WTC11 (cell line): Measurements from ENCODE around the gene NDRG3. TPM values are rescaled to one million over a fixed set of nuclear protein-coding genes. Genes with fewer than 3 reads are reported as not detected.
"Not testable (repeated sequence)": the region's sequence is repeated elsewhere in the genome, so short reads cannot be mapped to it uniquely, and the experiment has no call there.

ENCODE experiments used
- ATAC-seq: fragments of 200-7000 bp; cut with Tn5 transposase; 2 replicates; pipeline ENCODE4 v1.10.0; 2021; ENCODE audit warnings: mild to moderate bottlenecking, moderate library complexity
- CTCF ChIA-PET: fragments of 300-600 bp; sonication (Branson Sonifier 250); formaldehyde crosslinking; loops from one replicate; lab custom pipeline; 2021; ENCODE audit warnings: antibody characterized with exemption; lab: Charles Lee
- POLR2A ChIA-PET: fragments of 350-600 bp; sonication (Branson Sonifier 250); formaldehyde crosslinking; loops from one replicate; lab custom pipeline; 2021; ENCODE audit warnings: antibody characterized with exemption; lab: Charles Lee
- DNase-seq: peaks from one replicate; pipeline ENCODE4 v3.0.0; 2021; ENCODE audit warnings: low spot score
- H3K27ac Mint-ChIP-seq: 2 replicates; pipeline ENCODE4 v1.8.0; 2021; ENCODE audit warnings: mixed read lengths
- H3K27me3 Mint-ChIP-seq: 2 replicates; pipeline ENCODE4 v1.8.0; 2021; ENCODE audit warnings: low read depth, mild to moderate bottlenecking, moderate library complexity, mixed read lengths
- H3K36me3 Mint-ChIP-seq: 2 replicates; pipeline ENCODE4 v1.8.0; 2021; ENCODE audit warnings: mixed read lengths
- H3K4me1 Mint-ChIP-seq: 2 replicates; pipeline ENCODE4 v1.8.0; 2022; ENCODE audit warnings: mixed read lengths
- H3K4me3 Mint-ChIP-seq: 2 replicates; pipeline ENCODE4 v1.8.0; 2021; ENCODE audit warnings: mild to moderate bottlenecking, moderate library complexity, mixed read lengths
- H3K9me3 Mint-ChIP-seq: 2 replicates; pipeline ENCODE4 v1.8.0; 2021; ENCODE audit warnings: mixed read lengths
- ELF4 ChIP-seq: sonication (generic); formaldehyde crosslinking; IDR thresholded peaks from 2 replicates; pipeline ENCODE4 v1.8.1; 2022; ENCODE audit warnings: low read depth, mild to moderate bottlenecking, moderate library complexity, missing genetic modification reagents
- KAT7 ChIP-seq: sonication (generic); formaldehyde crosslinking; IDR thresholded peaks from 2 replicates; pipeline ENCODE4 v1.8.1; 2023; ENCODE audit warnings: missing genetic modification reagents, mild to moderate bottlenecking, borderline replicate concordance
- NFE2L1 ChIP-seq: sonication (generic); formaldehyde crosslinking; IDR thresholded peaks from 2 replicates; pipeline ENCODE4 v1.8.1; 2023; ENCODE audit warnings: missing genetic modification reagents
- RELA ChIP-seq: sonication (generic); formaldehyde crosslinking; IDR thresholded peaks from 2 replicates; pipeline ENCODE4 v1.8.1; 2022; ENCODE audit warnings: missing genetic modification reagents, mild to moderate bottlenecking, borderline replicate concordance
- ZNF232 ChIP-seq: sonication (generic); formaldehyde crosslinking; IDR thresholded peaks from 2 replicates; pipeline ENCODE4 v1.8.0; 2022; ENCODE audit warnings: mild to moderate bottlenecking, missing genetic modification reagents
- ZNF263 ChIP-seq: sonication (generic); formaldehyde crosslinking; IDR thresholded peaks from 2 replicates; pipeline ENCODE4 v1.8.1; 2022; ENCODE audit warnings: low read depth, mild to moderate bottlenecking, moderate library complexity, missing genetic modification reagents
- ZNF423 ChIP-seq: fragments of 250-450 bp; sonication (Bioruptor Pico); IDR thresholded peaks from 2 replicates; pipeline ENCODE4 v2.1.2; 2022; ENCODE audit warnings: mild to moderate bottlenecking, moderate library complexity
- total RNA-seq: library from RNA; stranded (reverse); gene quantifications from 3 replicates; pipeline ENCODE4 v1.2.3, GENCODE V29; 2021
- TF ChIP-seq, protein P1 (sequence below): sonication (generic); formaldehyde crosslinking; IDR thresholded peaks from 2 replicates; pipeline ENCODE4 v1.8.1; 2022; ENCODE audit warnings: low read depth, missing genetic modification reagents, borderline replicate concordance
- TF ChIP-seq, protein P2 (sequence below): sonication (generic); formaldehyde crosslinking; IDR thresholded peaks from 2 replicates; pipeline ENCODE4 v1.8.1; 2023; ENCODE audit warnings: mild to moderate bottlenecking, missing genetic modification reagents
- TF ChIP-seq, protein P3 (sequence below): sonication (generic); formaldehyde crosslinking; IDR thresholded peaks from 2 replicates; pipeline ENCODE4 v1.8.1; 2023; ENCODE audit warnings: mild to moderate bottlenecking, missing genetic modification reagents, borderline replicate concordance
- TF ChIP-seq, protein P4 (sequence below): fragments of 250-450 bp; sonication (Bioruptor Pico); IDR thresholded peaks from 2 replicates; pipeline ENCODE4 v1.8.0; 2021; ENCODE audit warnings: mild to moderate bottlenecking
- TF ChIP-seq, protein P5 (sequence below): sonication (generic); formaldehyde crosslinking; IDR thresholded peaks from 2 replicates; pipeline ENCODE4 v1.8.1; 2022; ENCODE audit warnings: mild to moderate bottlenecking, missing genetic modification reagents, moderate library complexity, borderline replicate concordance
- TF ChIP-seq, protein P6 (sequence below): sonication (generic); formaldehyde crosslinking; IDR thresholded peaks from 2 replicates; pipeline ENCODE4 v1.8.1; 2023; ENCODE audit warnings: mild to moderate bottlenecking, missing genetic modification reagents
- TF ChIP-seq, protein P7 (sequence below): fragments of 250-450 bp; sonication (Bioruptor Pico); IDR thresholded peaks from 2 replicates; pipeline ENCODE4 v1.9.0; 2021; ENCODE audit warnings: mild to moderate bottlenecking, borderline replicate concordance

NDRG3 gene
- total RNA-seq, 1 experiment from 2014 or later = 27.0 TPM

DNA sequence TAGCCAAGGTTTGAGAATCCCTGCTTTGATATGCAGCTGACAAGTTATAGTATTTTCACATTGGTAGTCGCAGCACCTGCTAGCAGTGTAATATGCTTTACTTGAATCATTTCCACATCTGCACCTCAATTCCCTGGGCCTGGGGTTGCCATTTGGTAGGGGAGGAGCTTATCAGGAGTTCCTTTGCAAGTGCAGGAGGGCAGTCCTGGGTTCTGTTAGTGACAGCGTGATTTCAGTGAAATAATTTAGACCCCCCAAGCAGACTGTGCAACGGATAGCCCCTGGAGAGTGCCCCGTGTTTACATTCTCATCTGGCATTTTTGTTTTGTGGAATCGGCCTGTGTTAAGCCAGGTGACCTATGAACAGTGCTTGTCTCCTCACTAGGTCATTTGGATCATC, 134.3 kb downstream of the NDRG3 start (continued):
- TF ChIP-seq ZNF263 (CRISPR knock-in tag) (no peak), KAT7 (CRISPR knock-in tag) (no peak), ZNF423 (no peak), ZNF232 (no peak), ELF4 (CRISPR knock-in tag) (no peak), NFE2L1 (CRISPR knock-in tag) (no peak), RELA (no peak)
- TF ChIP-seq, protein P1, sequence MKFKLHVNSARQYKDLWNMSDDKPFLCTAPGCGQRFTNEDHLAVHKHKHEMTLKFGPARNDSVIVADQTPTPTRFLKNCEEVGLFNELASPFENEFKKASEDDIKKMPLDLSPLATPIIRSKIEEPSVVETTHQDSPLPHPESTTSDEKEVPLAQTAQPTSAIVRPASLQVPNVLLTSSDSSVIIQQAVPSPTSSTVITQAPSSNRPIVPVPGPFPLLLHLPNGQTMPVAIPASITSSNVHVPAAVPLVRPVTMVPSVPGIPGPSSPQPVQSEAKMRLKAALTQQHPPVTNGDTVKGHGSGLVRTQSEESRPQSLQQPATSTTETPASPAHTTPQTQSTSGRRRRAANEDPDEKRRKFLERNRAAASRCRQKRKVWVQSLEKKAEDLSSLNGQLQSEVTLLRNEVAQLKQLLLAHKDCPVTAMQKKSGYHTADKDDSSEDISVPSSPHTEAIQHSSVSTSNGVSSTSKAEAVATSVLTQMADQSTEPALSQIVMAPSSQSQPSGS (CRISPR knock-in tag) = no peak
- TF ChIP-seq, protein P2, sequence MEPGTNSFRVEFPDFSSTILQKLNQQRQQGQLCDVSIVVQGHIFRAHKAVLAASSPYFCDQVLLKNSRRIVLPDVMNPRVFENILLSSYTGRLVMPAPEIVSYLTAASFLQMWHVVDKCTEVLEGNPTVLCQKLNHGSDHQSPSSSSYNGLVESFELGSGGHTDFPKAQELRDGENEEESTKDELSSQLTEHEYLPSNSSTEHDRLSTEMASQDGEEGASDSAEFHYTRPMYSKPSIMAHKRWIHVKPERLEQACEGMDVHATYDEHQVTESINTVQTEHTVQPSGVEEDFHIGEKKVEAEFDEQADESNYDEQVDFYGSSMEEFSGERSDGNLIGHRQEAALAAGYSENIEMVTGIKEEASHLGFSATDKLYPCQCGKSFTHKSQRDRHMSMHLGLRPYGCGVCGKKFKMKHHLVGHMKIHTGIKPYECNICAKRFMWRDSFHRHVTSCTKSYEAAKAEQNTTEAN (CRISPR knock-in tag) = no peak
- TF ChIP-seq, protein P3, sequence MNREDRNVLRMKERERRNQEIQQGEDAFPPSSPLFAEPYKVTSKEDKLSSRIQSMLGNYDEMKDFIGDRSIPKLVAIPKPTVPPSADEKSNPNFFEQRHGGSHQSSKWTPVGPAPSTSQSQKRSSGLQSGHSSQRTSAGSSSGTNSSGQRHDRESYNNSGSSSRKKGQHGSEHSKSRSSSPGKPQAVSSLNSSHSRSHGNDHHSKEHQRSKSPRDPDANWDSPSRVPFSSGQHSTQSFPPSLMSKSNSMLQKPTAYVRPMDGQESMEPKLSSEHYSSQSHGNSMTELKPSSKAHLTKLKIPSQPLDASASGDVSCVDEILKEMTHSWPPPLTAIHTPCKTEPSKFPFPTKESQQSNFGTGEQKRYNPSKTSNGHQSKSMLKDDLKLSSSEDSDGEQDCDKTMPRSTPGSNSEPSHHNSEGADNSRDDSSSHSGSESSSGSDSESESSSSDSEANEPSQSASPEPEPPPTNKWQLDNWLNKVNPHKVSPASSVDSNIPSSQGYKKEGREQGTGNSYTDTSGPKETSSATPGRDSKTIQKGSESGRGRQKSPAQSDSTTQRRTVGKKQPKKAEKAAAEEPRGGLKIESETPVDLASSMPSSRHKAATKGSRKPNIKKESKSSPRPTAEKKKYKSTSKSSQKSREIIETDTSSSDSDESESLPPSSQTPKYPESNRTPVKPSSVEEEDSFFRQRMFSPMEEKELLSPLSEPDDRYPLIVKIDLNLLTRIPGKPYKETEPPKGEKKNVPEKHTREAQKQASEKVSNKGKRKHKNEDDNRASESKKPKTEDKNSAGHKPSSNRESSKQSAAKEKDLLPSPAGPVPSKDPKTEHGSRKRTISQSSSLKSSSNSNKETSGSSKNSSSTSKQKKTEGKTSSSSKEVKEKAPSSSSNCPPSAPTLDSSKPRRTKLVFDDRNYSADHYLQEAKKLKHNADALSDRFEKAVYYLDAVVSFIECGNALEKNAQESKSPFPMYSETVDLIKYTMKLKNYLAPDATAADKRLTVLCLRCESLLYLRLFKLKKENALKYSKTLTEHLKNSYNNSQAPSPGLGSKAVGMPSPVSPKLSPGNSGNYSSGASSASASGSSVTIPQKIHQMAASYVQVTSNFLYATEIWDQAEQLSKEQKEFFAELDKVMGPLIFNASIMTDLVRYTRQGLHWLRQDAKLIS (CRISPR knock-in tag) = no peak
- TF ChIP-seq, protein P4, sequence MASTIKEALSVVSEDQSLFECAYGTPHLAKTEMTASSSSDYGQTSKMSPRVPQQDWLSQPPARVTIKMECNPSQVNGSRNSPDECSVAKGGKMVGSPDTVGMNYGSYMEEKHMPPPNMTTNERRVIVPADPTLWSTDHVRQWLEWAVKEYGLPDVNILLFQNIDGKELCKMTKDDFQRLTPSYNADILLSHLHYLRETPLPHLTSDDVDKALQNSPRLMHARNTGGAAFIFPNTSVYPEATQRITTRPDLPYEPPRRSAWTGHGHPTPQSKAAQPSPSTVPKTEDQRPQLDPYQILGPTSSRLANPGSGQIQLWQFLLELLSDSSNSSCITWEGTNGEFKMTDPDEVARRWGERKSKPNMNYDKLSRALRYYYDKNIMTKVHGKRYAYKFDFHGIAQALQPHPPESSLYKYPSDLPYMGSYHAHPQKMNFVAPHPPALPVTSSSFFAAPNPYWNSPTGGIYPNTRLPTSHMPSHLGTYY (CRISPR knock-in tag) = no peak
- TF ChIP-seq, protein P5, sequence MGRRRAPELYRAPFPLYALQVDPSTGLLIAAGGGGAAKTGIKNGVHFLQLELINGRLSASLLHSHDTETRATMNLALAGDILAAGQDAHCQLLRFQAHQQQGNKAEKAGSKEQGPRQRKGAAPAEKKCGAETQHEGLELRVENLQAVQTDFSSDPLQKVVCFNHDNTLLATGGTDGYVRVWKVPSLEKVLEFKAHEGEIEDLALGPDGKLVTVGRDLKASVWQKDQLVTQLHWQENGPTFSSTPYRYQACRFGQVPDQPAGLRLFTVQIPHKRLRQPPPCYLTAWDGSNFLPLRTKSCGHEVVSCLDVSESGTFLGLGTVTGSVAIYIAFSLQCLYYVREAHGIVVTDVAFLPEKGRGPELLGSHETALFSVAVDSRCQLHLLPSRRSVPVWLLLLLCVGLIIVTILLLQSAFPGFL (CRISPR knock-in tag) = no peak
- TF ChIP-seq, protein P6, sequence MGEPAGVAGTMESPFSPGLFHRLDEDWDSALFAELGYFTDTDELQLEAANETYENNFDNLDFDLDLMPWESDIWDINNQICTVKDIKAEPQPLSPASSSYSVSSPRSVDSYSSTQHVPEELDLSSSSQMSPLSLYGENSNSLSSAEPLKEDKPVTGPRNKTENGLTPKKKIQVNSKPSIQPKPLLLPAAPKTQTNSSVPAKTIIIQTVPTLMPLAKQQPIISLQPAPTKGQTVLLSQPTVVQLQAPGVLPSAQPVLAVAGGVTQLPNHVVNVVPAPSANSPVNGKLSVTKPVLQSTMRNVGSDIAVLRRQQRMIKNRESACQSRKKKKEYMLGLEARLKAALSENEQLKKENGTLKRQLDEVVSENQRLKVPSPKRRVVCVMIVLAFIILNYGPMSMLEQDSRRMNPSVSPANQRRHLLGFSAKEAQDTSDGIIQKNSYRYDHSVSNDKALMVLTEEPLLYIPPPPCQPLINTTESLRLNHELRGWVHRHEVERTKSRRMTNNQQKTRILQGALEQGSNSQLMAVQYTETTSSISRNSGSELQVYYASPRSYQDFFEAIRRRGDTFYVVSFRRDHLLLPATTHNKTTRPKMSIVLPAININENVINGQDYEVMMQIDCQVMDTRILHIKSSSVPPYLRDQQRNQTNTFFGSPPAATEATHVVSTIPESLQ (CRISPR knock-in tag) = no peak
- TF ChIP-seq, protein P7, sequence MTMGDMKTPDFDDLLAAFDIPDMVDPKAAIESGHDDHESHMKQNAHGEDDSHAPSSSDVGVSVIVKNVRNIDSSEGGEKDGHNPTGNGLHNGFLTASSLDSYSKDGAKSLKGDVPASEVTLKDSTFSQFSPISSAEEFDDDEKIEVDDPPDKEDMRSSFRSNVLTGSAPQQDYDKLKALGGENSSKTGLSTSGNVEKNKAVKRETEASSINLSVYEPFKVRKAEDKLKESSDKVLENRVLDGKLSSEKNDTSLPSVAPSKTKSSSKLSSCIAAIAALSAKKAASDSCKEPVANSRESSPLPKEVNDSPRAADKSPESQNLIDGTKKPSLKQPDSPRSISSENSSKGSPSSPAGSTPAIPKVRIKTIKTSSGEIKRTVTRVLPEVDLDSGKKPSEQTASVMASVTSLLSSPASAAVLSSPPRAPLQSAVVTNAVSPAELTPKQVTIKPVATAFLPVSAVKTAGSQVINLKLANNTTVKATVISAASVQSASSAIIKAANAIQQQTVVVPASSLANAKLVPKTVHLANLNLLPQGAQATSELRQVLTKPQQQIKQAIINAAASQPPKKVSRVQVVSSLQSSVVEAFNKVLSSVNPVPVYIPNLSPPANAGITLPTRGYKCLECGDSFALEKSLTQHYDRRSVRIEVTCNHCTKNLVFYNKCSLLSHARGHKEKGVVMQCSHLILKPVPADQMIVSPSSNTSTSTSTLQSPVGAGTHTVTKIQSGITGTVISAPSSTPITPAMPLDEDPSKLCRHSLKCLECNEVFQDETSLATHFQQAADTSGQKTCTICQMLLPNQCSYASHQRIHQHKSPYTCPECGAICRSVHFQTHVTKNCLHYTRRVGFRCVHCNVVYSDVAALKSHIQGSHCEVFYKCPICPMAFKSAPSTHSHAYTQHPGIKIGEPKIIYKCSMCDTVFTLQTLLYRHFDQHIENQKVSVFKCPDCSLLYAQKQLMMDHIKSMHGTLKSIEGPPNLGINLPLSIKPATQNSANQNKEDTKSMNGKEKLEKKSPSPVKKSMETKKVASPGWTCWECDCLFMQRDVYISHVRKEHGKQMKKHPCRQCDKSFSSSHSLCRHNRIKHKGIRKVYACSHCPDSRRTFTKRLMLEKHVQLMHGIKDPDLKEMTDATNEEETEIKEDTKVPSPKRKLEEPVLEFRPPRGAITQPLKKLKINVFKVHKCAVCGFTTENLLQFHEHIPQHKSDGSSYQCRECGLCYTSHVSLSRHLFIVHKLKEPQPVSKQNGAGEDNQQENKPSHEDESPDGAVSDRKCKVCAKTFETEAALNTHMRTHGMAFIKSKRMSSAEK (CRISPR knock-in tag) = no peak

DNA sequence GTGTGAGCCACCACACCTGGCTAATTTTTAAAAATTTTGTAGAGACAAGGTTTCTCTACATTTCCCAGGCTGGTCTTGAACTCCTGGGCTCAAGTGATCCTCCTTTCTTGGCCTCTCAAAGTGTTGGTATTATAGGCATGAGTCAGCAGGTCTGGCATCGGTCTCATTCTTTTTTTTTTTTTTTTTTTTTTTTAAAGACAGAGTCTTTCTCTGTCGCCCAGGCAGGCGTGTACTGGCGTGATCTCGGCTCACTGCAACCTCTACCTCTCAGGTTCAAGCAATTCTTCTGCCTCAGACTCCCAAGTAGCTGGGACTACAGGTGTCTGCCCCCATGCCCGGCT, 137.5 kb downstream of the NDRG3 start:
- H3K4me3 Mint-ChIP-seq, H3K9me3 Mint-ChIP-seq, CTCF ChIA-PET, DNase-seq, ATAC-seq, H3K27me3 Mint-ChIP-seq, POLR2A ChIA-PET, H3K27ac Mint-ChIP-seq: not testable (repeated sequence)
- Mint-ChIP-seq H3K4me1 (peaks cover 17% of the 10 kb centered on the region), H3K36me3 (peaks cover 50% of the 10 kb centered on the region)
